ENCODE results near the gene ZNF189. TPM values are rescaled to one million over a fixed set of nuclear protein-coding genes. Genes with fewer than 3 reads are reported as not detected.

ZNF189 gene
- total RNA-seq, 4 donors from 2014 or later, result 10.2 to 12.8 (median 11.5) TPM

DNA sequence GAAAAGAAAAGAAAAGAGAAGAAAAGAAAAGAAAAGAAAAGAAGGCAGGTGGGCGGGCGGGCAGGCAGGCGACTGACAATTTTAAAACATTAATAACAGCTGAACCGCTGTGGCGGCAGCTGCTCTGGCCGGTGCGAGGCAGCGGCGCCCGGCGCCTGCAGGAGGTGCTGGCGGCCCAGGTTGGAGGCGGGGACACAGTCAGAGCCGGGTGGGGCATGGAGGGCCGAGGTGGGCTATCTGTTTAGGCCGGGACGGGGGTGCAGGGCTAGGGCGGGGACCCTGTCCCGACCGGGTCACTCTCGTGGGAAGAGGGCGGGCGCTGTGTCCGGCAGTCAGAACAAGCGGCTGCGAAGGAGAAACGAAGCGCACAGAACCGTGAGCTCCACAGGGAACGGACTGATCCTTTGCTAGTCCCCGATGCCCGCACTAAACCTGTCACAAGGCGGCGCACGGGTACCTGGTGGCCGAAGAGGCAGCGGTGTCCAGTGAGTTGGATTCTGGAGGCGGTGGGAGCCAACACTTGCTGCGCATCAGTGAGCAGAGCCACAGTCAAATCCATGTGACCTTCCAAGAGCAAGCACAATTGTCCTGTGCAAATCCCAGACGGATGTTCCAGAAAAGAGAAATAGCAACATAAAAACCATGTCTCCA is 50.5 kb downstream of the ZNF189 start:
- 2 to 3% methylated on average over 28 to 39 of the region's 40 CpGs for WGBS, 2 donors
- peak; percentile 22 to 93 for DNase-seq (ENCODE audit: low spot score in 2 of 2)
- TF ChIP-seq POLR2A (IDR thresholded peaks at IDR 0.05) (no peak), CTCF (IDR thresholded peaks at IDR 0.05) (no peak)
- H3K4me3 ChIP-seq (ENCODE audit: low read depth, poor library complexity, severe bottlenecking), result peak overlapping the region; percentile 20
- intact Hi-C loops (cut with DNase I; ENCODE audit: low total_unique reads), result no loop called here

DNA sequence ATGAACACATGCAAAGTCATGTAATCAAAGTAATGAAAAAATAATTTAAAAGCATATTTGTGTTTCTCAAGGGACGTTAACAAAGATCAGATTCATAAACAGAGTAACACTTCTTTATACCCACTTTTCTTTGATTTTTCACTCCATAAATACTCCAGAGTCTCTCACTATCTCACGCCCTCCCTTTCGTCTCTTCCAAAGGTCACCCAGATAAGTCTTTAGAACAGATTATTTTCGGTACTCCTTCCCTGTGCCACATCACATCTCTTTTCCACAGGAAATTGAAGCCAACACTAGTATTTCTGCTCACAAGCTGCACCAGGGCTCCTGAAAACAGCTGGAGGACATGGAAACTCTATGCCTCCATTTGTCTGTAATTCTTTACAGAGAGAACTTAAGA is 52.3 kb downstream of the ZNF189 start:
- TF ChIP-seq CTCF (IDR thresholded peaks at IDR 0.05), result no peak
- no peak for TF ChIP-seq POLR2A (IDR thresholded peaks at IDR 0.05)
- 50 to 57% methylated on average over 4 of the region's 4 CpGs for WGBS, 2 donors
- H3K4me3 ChIP-seq (ENCODE audit: low read depth, poor library complexity, severe bottlenecking), result no peak overlapping the region
- intact Hi-C loops (cut with DNase I; ENCODE audit: low total_unique reads), result no loop called here
- DNase-seq (ENCODE audit: low spot score in 2 of 2), result no peak

DNA sequence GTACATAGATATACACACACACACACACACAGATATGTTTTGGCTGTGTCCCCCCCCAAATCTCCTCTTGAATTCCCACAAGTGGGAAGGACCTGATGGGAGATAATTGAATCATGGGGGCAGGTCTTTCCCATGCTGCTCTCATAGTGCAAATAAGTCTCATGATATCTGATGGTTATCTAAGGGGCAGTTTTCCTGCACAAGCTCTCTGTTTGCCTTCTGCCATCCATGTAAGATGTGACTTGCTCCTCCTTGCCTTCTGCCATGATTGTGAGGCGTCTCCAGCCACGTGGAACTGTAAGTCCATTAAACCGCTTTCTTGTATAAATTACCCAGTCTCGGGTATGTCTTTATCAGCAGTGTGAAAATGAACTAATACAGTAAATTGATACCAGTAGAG is 52.8 kb downstream of the ZNF189 start:
- H3K4me3 ChIP-seq (ENCODE audit: low read depth, poor library complexity, severe bottlenecking), result no peak overlapping the region
- intact Hi-C loops (cut with DNase I; ENCODE audit: low total_unique reads), result no loop called here
- no peak for DNase-seq (ENCODE audit: low spot score in 2 of 2)
- TF ChIP-seq CTCF (IDR thresholded peaks at IDR 0.05) (no peak), POLR2A (IDR thresholded peaks at IDR 0.05) (no peak)
- 96 to 99% methylated on average over 4 of the region's 4 CpGs for WGBS, 2 donors

- TF ChIP-seq CTCF (IDR thresholded peaks at IDR 0.05), result no peak
- WGBS, 2 donors, result 78 to 84% methylated on average over 4 of the region's 4 CpGs
- DNase-seq (ENCODE audit: low spot score in 2 of 2), result no peak
- intact Hi-C loops (cut with DNase I; ENCODE audit: low total_unique reads), result no loop called here
- no peak overlapping the region for H3K4me3 ChIP-seq (ENCODE audit: low read depth, poor library complexity, severe bottlenecking)
Observed at GRCh38 chr9:101453776-101454570, 55.3 kb downstream of the ZNF189 start.

DNA sequence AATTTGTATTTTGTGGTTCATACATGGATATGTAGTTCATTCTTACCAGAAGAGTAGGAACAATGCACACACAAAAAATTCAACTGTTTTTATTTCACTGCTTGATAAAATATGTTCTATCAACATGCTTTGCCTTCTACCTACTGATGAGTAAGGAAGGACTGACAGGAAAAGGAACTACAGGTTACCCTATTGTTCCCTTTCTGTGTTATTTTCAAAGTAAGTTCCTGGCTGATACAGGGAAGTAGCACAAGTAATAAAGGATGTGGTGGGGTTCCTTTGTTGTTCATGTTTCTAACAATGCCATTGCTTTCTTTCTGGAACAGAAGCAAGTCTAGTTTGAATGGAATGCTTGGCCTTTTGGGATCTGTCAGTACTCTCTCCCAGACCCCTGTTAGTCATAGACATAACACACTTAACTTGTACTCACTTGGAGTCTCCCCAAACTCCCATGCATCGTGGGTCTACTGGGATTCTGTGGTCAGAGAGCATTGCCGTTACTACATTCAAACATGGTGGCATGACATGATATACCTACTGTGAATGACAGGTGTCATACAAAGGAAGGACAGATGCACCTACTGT is 57.1 kb downstream of the ZNF189 start:
- no peak for TF ChIP-seq POLR2A (IDR thresholded peaks at IDR 0.05)
- TF ChIP-seq CTCF (IDR thresholded peaks at IDR 0.05), result no peak
- H3K4me3 ChIP-seq (ENCODE audit: low read depth, poor library complexity, severe bottlenecking), result no peak overlapping the region
- no peak for DNase-seq (ENCODE audit: low spot score in 2 of 2)
- 66 to 70% methylated on average over 2 of the region's 2 CpGs for WGBS, 2 donors
- intact Hi-C loops (cut with DNase I; ENCODE audit: low total_unique reads), result no loop called here
